ENCODE data around the gene GRHL1.
A peak's percentile ranks its signal among the peaks of the same experiment; 100 is the strongest.

Gene GRHL1

DNA sequence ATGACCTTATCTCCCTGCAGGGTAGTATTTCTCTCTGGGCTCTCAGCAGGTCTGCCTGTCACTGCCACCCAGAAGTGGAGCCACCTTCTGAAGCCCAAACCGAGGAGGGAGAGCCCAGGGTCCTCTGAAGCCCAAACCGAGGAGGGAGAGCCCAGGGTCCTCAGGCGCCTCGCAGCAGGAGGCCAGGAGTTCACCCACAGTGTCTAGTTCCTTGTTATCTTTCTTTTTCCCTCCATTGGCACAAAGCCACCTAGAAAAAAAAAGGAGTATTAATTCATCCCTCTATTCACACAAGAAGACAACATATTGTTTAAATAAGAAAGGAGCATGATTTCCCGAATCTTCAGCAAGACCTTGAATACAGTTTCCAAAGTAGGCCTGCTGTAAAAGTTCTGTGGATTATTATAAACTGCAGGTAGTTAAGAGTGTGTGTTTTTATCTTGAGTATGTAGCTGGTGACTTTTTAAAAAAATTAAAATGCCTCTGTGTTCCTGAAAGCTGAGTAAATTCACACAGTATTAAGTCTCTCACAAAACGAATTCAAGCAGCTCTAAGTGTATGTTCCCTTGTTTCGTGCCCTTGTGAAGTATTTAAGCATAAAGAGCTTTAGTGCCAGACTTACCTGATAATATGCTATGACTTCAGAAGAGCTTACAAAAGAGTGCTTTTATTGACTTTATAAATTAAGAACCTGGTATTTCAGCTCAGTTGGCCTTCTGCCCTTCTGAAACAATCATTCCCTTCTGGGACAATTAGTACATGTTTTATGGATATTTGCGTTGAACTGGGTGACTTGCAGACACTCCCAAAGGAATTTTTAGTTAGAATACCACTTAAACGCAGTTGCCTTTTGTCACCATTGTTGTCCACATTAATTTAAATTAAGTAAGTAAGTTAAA lies 11.7 kb upstream of the GRHL1 start:
- no peak overlapping the region for H3K4me3 ChIP-seq (ENCODE audit: control insufficient read depth, low read depth, low read length)
- TF ChIP-seq, protein P1, sequence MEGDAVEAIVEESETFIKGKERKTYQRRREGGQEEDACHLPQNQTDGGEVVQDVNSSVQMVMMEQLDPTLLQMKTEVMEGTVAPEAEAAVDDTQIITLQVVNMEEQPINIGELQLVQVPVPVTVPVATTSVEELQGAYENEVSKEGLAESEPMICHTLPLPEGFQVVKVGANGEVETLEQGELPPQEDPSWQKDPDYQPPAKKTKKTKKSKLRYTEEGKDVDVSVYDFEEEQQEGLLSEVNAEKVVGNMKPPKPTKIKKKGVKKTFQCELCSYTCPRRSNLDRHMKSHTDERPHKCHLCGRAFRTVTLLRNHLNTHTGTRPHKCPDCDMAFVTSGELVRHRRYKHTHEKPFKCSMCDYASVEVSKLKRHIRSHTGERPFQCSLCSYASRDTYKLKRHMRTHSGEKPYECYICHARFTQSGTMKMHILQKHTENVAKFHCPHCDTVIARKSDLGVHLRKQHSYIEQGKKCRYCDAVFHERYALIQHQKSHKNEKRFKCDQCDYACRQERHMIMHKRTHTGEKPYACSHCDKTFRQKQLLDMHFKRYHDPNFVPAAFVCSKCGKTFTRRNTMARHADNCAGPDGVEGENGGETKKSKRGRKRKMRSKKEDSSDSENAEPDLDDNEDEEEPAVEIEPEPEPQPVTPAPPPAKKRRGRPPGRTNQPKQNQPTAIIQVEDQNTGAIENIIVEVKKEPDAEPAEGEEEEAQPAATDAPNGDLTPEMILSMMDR (conservative IDR thresholded peaks at IDR 0.05; ENCODE audit: control insufficient read depth, insufficient read depth, low read depth, low read length), result no peak
- no peak for DNase-seq (ENCODE audit: low read depth)

DNA sequence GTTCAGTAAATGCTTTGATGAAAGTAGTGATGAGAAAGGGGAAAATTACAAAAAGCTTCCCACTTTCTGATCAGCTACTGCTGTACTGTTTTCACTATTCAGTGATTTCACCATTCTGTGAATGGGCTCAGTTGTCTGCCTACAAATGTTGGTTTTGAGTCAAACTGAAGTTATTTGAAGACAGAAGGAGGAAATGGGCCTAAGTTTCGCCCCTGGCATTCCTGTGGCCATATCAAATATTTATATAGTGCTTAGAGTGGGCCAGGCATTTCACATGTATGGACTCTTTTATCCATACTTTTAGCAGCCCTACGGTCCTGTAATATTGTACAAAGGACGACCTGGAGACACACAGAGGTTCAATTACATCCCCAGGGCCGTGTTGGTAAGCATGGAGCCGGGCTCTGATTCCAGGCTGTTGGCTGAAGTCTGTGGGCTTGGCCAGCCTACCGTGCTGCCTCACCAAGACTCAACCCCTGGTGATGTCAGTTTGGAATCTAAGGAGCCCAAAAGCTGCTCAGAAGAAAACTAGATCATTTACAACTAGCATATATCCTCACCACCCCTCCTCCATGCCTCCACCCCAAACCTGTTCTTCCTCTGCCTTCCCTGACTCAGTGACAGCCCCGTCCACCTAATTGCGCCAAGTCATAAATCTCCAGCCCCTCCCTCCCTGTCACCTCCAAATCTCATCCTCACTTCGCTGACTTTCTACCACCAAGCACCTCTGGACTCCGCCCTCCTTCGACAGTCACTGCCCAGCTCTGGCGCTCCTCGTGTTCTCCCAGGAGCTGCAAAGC lies 10.1 kb upstream of the GRHL1 start:
- DNase-seq (ENCODE audit: low read depth), result peak; percentile 61

DNA sequence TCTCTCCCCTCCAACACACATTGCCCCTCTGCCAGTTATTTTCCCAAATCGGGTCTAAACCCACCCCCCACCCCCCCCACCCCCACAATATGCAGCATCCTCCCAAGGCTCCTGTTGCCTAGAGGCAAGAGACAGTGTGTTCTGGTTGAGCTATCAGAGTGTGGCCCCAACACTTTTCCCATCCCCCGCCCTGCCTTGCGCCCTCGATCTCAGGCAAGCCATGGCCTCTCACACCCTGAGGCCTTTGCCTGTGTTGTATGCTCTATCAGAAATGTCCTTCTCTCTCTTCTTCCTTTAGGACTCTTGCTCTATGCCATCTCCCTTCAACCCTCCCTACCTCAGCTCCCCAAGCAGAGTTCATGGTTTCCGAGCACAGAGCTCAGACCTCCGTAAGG lies 9.5 kb upstream of the GRHL1 start:
- no peak for DNase-seq (ENCODE audit: low read depth)
- TF ChIP-seq, protein P1 (conservative IDR thresholded peaks at IDR 0.05; ENCODE audit: control insufficient read depth, insufficient read depth, low read depth, low read length), result no peak
- H3K4me3 ChIP-seq (ENCODE audit: control insufficient read depth, low read depth, low read length), result no peak overlapping the region

More for the DNA sequence above, 10.1 kb upstream of the GRHL1 start:
- TF ChIP-seq, protein P1 (conservative IDR thresholded peaks at IDR 0.05; ENCODE audit: control insufficient read depth, insufficient read depth, low read depth, low read length), result no peak
- no peak overlapping the region for H3K4me3 ChIP-seq (ENCODE audit: control insufficient read depth, low read depth, low read length)

DNA sequence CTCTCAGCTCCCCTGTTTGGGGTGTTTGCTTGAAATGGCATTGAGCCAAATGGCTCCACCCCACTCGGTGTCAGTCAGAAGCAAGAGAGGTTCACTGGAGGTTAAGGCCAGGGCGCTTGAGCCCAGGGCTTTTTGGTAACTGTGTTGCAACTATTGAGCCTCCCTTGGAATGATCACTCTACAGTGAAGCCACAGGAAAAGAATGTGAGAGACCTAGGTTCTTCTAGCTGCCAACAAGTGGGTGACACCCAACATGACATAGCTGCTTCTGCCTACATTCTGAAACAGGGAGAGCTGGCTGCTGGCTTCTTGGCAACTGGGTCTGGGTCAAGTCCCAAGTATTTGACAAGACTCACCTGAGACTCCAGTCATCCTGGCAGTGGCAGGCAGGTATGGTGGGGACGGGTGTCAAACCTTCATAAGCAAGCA lies 7.1 kb upstream of the GRHL1 start:
- TF ChIP-seq, protein P1 (conservative IDR thresholded peaks at IDR 0.05; ENCODE audit: control insufficient read depth, insufficient read depth, low read depth, low read length), result no peak
- DNase-seq (ENCODE audit: low read depth), result no peak
- no peak overlapping the region for H3K4me3 ChIP-seq (ENCODE audit: control insufficient read depth, low read depth, low read length)

DNA sequence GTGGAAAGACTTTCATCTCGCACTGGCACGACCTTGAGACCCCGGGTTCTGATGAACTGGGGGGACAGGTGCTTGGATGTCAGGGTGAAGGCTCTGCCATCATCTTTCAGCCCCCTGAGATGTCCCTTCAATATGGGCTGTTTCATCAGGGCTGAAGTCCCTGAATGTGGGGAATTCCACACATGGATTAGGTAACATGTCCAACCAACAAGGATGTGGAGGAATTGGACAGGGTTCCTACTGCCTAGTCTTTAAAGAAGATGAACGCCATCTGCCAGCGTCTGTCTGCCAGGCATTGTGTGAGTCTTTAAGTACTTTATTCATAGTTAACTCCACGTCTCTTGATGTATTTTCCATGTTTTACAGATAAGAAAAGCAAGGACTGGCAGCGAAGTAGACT lies 5.9 kb upstream of the GRHL1 start:
- DNase-seq (ENCODE audit: low read depth), result no peak
- TF ChIP-seq, protein P1 (conservative IDR thresholded peaks at IDR 0.05; ENCODE audit: control insufficient read depth, insufficient read depth, low read depth, low read length), result no peak
- no peak overlapping the region for H3K4me3 ChIP-seq (ENCODE audit: control insufficient read depth, low read depth, low read length)

DNA sequence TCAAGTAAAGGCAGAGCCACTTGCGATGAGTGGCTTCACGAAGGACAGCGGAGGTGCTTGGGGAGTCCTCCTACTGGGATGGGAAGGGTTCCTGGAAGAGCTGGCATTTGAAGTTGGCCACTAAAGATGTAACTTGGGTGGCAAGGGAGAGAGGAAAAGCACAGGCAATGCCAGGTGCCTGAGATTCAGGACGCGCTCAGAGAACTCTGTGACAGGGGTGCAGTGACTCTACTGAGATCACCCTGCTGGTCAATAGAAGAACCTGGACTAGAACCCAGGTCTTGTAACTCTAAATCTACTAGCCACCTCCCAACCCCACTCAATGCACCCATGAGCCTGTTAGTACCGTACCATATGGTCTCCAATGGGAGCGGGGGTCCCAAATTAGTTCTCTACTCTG lies 5.4 kb upstream of the GRHL1 start:
- TF ChIP-seq, protein P1 (conservative IDR thresholded peaks at IDR 0.05; ENCODE audit: control insufficient read depth, insufficient read depth, low read depth, low read length), result no peak
- no peak overlapping the region for H3K4me3 ChIP-seq (ENCODE audit: control insufficient read depth, low read depth, low read length)
- no peak for DNase-seq (ENCODE audit: low read depth)

All from fibroblast of mammary gland (primary cell).